ENCODE measurements around the gene KSR1. TPM values are rescaled to one million over a fixed set of nuclear protein-coding genes. Genes with fewer than 3 reads are reported as not detected.

The KSR1 gene
- total RNA-seq, 1 donor = 15.5 TPM

GRCh38 chr17:27559506-27560481, 103.5 kb downstream of the KSR1 start:
- H3K4me3 ChIP-seq (ENCODE audit: low read depth, low read length) = no peak overlapping the region
- TF ChIP-seq, protein P1, sequence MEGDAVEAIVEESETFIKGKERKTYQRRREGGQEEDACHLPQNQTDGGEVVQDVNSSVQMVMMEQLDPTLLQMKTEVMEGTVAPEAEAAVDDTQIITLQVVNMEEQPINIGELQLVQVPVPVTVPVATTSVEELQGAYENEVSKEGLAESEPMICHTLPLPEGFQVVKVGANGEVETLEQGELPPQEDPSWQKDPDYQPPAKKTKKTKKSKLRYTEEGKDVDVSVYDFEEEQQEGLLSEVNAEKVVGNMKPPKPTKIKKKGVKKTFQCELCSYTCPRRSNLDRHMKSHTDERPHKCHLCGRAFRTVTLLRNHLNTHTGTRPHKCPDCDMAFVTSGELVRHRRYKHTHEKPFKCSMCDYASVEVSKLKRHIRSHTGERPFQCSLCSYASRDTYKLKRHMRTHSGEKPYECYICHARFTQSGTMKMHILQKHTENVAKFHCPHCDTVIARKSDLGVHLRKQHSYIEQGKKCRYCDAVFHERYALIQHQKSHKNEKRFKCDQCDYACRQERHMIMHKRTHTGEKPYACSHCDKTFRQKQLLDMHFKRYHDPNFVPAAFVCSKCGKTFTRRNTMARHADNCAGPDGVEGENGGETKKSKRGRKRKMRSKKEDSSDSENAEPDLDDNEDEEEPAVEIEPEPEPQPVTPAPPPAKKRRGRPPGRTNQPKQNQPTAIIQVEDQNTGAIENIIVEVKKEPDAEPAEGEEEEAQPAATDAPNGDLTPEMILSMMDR (IDR thresholded peaks at IDR 0.05; ENCODE audit: insufficient read depth, low read depth, low read length) = peak; percentile 41
- DNase-seq (ENCODE audit: low read depth) = peak; percentile 93

GRCh38 chr17:27560668-27561067, 104.4 kb downstream of the KSR1 start:
- TF ChIP-seq, protein P1 (IDR thresholded peaks at IDR 0.05; ENCODE audit: insufficient read depth, low read depth, low read length) = no peak
- DNase-seq (ENCODE audit: low read depth) = no peak

GRCh38 chr17:27562777-27563455, 106.7 kb downstream of the KSR1 start:
- TF ChIP-seq, protein P1 (IDR thresholded peaks at IDR 0.05; ENCODE audit: insufficient read depth, low read depth, low read length) = no peak
- no peak overlapping the region for H3K4me3 ChIP-seq (ENCODE audit: low read depth, low read length)
- DNase-seq (ENCODE audit: low read depth) = no peak

More at GRCh38 chr17:27560668-27561067, 104.4 kb downstream of the KSR1 start:
- H3K4me3 ChIP-seq (ENCODE audit: low read depth, low read length) = no peak overlapping the region

DNA sequence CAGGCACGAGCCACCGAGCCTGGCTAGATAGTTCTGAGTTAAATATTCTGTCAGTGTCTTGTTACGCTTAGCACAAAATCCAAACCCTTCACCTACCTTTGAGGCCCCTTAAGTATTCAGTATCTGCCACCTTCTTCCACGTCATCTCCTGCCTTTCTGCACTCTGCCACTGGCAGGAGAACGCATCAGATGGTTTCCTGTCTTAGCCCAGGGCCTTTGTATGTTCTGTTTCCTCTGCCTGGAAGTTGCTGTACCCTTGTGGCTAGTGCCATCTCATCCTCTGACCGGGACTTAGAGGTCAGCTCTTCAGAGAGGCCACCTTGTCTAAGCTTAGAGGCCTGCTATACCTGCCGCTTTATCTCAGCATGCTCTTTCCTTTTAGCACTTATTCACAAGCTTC, 107.3 kb downstream of the KSR1 start:
- TF ChIP-seq, protein P1 (IDR thresholded peaks at IDR 0.05; ENCODE audit: insufficient read depth, low read depth, low read length) = no peak
- DNase-seq (ENCODE audit: low read depth) = no peak
- H3K4me3 ChIP-seq (ENCODE audit: low read depth, low read length) = no peak overlapping the region

GRCh38 chr17:27564463-27564862, 108.2 kb downstream of the KSR1 start:
- no peak overlapping the region for H3K4me3 ChIP-seq (ENCODE audit: low read depth, low read length)
- TF ChIP-seq, protein P1 (IDR thresholded peaks at IDR 0.05; ENCODE audit: insufficient read depth, low read depth, low read length) = no peak
- no peak for DNase-seq (ENCODE audit: low read depth)

- no peak overlapping the region for H3K4me3 ChIP-seq (ENCODE audit: low read depth, low read length)
- DNase-seq (ENCODE audit: low read depth) = no peak
- TF ChIP-seq, protein P1 (IDR thresholded peaks at IDR 0.05; ENCODE audit: insufficient read depth, low read depth, low read length) = no peak
These were observed 109.8 kb downstream of the KSR1 start for GRCh38 chr17:27565874-27566670.

Measured in fibroblast of villous mesenchyme (primary cell).